Measurements from ENCODE around the gene SPIRE2. TPM values are rescaled to one million over a fixed set of nuclear protein-coding genes. Genes with fewer than 3 reads are reported as not detected.
A peak's percentile ranks its signal among the peaks of the same experiment; 100 is the strongest.

The SPIRE2 gene
- total and polyA plus RNA-seq, 2 donors from 2014 or later = 2.9 to 6.5 TPM

- peak in 3 of 5 donors; percentile 39 to 66 (median 62) for DNase-seq
- FAIRE-seq = no peak
- no peaks in the 10 kb centered on the region for H3K9me3 ChIP-seq (ENCODE audit: control insufficient read depth in 2 of 3, insufficient read depth in 1 of 3, low read length in 3 of 3)
- TF ChIP-seq, protein P1, sequence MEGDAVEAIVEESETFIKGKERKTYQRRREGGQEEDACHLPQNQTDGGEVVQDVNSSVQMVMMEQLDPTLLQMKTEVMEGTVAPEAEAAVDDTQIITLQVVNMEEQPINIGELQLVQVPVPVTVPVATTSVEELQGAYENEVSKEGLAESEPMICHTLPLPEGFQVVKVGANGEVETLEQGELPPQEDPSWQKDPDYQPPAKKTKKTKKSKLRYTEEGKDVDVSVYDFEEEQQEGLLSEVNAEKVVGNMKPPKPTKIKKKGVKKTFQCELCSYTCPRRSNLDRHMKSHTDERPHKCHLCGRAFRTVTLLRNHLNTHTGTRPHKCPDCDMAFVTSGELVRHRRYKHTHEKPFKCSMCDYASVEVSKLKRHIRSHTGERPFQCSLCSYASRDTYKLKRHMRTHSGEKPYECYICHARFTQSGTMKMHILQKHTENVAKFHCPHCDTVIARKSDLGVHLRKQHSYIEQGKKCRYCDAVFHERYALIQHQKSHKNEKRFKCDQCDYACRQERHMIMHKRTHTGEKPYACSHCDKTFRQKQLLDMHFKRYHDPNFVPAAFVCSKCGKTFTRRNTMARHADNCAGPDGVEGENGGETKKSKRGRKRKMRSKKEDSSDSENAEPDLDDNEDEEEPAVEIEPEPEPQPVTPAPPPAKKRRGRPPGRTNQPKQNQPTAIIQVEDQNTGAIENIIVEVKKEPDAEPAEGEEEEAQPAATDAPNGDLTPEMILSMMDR (IDR thresholded peaks at IDR 0.05; ENCODE audit: borderline replicate concordance, extremely low read depth, insufficient read depth) = no peak
- H3K27ac ChIP-seq (ENCODE audit: low read depth in 2 of 2, low read length in 2 of 2) = no peak overlapping the region
- H3K4me1 ChIP-seq (ENCODE audit: control insufficient read depth in 2 of 3, insufficient read depth in 2 of 3, low read depth in 1 of 3, low read length in 3 of 3) = peaks cover 0 to 3% (median 0%) of the 10 kb centered on the region in 3 donors
- no peaks in the 10 kb centered on the region for H3K36me3 ChIP-seq (ENCODE audit: control insufficient read depth in 2 of 3, insufficient read depth in 3 of 3, low read length in 3 of 3)
- intact Hi-C loops (cut with DNase I) = no loop called here
- no peaks in the 10 kb centered on the region for H3K27me3 ChIP-seq (ENCODE audit: control insufficient read depth, insufficient read depth, low read length)
- H3K4me3 ChIP-seq (ENCODE audit: low read length in 3 of 3) = no peak overlapping the region
- H3K9ac ChIP-seq (ENCODE audit: low read length in 3 of 3) = no peak overlapping the region
Observed at GRCh38 chr16:89847051-89847939, 19.0 kb downstream of the SPIRE2 start.

- intact Hi-C loops (cut with DNase I) = no loop called here
Observed at GRCh38 chr16:89847940-89848297, 19.6 kb downstream of the SPIRE2 start.

DNA sequence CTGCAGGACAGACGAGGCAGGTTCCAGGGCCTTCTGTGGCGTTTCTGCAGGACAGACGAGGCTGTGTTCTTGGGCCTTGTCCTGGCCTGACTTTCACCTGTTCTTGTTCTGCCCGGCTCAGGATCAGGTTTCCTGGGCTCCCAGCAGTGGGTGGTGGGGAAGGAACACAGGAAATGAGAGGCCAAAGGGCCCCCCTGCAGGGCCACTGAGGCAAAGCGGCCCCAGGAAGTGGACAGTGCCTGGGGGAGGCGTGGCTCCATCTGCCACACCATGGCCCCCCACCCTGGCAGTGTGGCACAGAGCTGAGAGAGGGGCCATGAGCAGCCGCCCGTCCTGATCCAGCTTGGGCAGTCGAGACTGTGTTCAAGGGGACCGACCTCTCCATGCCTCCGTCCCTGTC, 20.7 kb downstream of the SPIRE2 start:
- Histone ChIP-seq H3K36me3 (ENCODE audit: control insufficient read depth in 2 of 3, insufficient read depth in 3 of 3, low read length in 3 of 3) (no peaks in the 10 kb centered on the region), H3K9ac (ENCODE audit: low read length in 3 of 3) (no peak overlapping the region), H3K27me3 (ENCODE audit: control insufficient read depth, insufficient read depth, low read length) (no peaks in the 10 kb centered on the region), H3K27ac (ENCODE audit: low read depth in 2 of 2, low read length in 2 of 2) (no peak overlapping the region), H3K4me3 (ENCODE audit: low read length in 3 of 3) (no peak overlapping the region), H3K4me1 (ENCODE audit: control insufficient read depth in 2 of 3, insufficient read depth in 2 of 3, low read depth in 1 of 3, low read length in 3 of 3) (peaks cover 0 to 3% (median 0%) of the 10 kb centered on the region in 3 donors), H3K9me3 (ENCODE audit: control insufficient read depth in 2 of 3, insufficient read depth in 1 of 3, low read length in 3 of 3) (no peaks in the 10 kb centered on the region)
- intact Hi-C loops (cut with DNase I) = no loop called here
- FAIRE-seq (no peak), DNase-seq (no peak)
- TF ChIP-seq, protein P1 (IDR thresholded peaks at IDR 0.05; ENCODE audit: borderline replicate concordance, extremely low read depth, insufficient read depth) = no peak

More at GRCh38 chr16:89847940-89848297, 19.6 kb downstream of the SPIRE2 start:
- H3K9ac ChIP-seq (ENCODE audit: low read length in 3 of 3) = peak overlapping the region in 1 of 3 donors; percentile 26
- peaks cover 0 to 3% (median 0%) of the 10 kb centered on the region in 3 donors for H3K4me1 ChIP-seq (ENCODE audit: control insufficient read depth in 2 of 3, insufficient read depth in 2 of 3, low read depth in 1 of 3, low read length in 3 of 3)
- no peaks in the 10 kb centered on the region for H3K9me3 ChIP-seq (ENCODE audit: control insufficient read depth in 2 of 3, insufficient read depth in 1 of 3, low read length in 3 of 3)
- H3K36me3 ChIP-seq (ENCODE audit: control insufficient read depth in 2 of 3, insufficient read depth in 3 of 3, low read length in 3 of 3) = no peaks in the 10 kb centered on the region
- TF ChIP-seq, protein P1 (IDR thresholded peaks at IDR 0.05; ENCODE audit: borderline replicate concordance, extremely low read depth, insufficient read depth) = no peak
- FAIRE-seq (no peak), DNase-seq (no peak)
- no peak overlapping the region for H3K4me3 ChIP-seq (ENCODE audit: low read length in 3 of 3)
- no peak overlapping the region for H3K27ac ChIP-seq (ENCODE audit: low read depth in 2 of 2, low read length in 2 of 2)
- no peaks in the 10 kb centered on the region for H3K27me3 ChIP-seq (ENCODE audit: control insufficient read depth, insufficient read depth, low read length)

Data from kidney (tissue), 14 donors.